ENCODE data around the gene GPR137C.
"Not testable (repeated sequence)": the region's sequence is repeated elsewhere in the genome, so short reads cannot be mapped to it uniquely, and the experiment has no call there.

Gene GPR137C

GRCh38 chr14:52568454-52568853, 15.8 kb downstream of the GPR137C start:
- not testable (repeated sequence) for DNase-seq

GRCh38 chr14:52575858-52576257, 23.2 kb downstream of the GPR137C start:
- no peak for DNase-seq

GRCh38 chr14:52583544-52583943, 30.9 kb downstream of the GPR137C start:
- DNase-seq: no peak

- DNase-seq: no peak
Observed at GRCh38 chr14:52589646-52590045, 37.0 kb downstream of the GPR137C start.

GRCh38 chr14:52590318-52590717, 37.7 kb downstream of the GPR137C start:
- DNase-seq: no peak

- DNase-seq: no peak
Observed at GRCh38 chr14:52596320-52596719, 43.7 kb downstream of the GPR137C start.

GRCh38 chr14:52596861-52597260, 44.2 kb downstream of the GPR137C start:
- no peak for DNase-seq

GRCh38 chr14:52598568-52598967, 45.9 kb downstream of the GPR137C start:
- DNase-seq: no peak

- DNase-seq: no peak
Observed at GRCh38 chr14:52599974-52600373, 47.3 kb downstream of the GPR137C start.

GRCh38 chr14:52602131-52602530, 49.5 kb downstream of the GPR137C start:
- DNase-seq: no peak

- no peak for DNase-seq
Observed at GRCh38 chr14:52607061-52607460, 54.4 kb downstream of the GPR137C start.

- DNase-seq: no peak
Observed at GRCh38 chr14:52609445-52610044, 56.9 kb downstream of the GPR137C start.

GRCh38 chr14:52610187-52610586, 57.6 kb downstream of the GPR137C start:
- DNase-seq: no peak

- DNase-seq: no peak
Observed at GRCh38 chr14:52618602-52619001, 66.0 kb downstream of the GPR137C start.

- DNase-seq: no peak
Observed at GRCh38 chr14:52619687-52620086, 67.1 kb downstream of the GPR137C start.

GRCh38 chr14:52640137-52640536, 87.5 kb downstream of the GPR137C start:
- DNase-seq: no peak

- DNase-seq: no peak
Observed at GRCh38 chr14:52641745-52642144, 89.1 kb downstream of the GPR137C start.

GRCh38 chr14:52649511-52649910, 96.9 kb downstream of the GPR137C start:
- DNase-seq: no peak

- DNase-seq: no peak
Observed at GRCh38 chr14:52650774-52651173, 98.1 kb downstream of the GPR137C start.

GRCh38 chr14:52656905-52657304, 104.3 kb downstream of the GPR137C start:
- DNase-seq: no peak

GRCh38 chr14:52660325-52660724, 107.7 kb downstream of the GPR137C start:
- no peak for DNase-seq

GRCh38 chr14:52660832-52661231, 108.2 kb downstream of the GPR137C start:
- no peak for DNase-seq

GRCh38 chr14:52661314-52661713, 108.7 kb downstream of the GPR137C start:
- DNase-seq: no peak

- DNase-seq: no peak
Observed at GRCh38 chr14:52663850-52664249, 111.2 kb downstream of the GPR137C start.

GRCh38 chr14:52678591-52678990, 126.0 kb downstream of the GPR137C start:
- no peak for DNase-seq

Measured in GOT3 (cell line).